Measurements from ENCODE around the gene FBN1. TPM values are rescaled to one million over a fixed set of nuclear protein-coding genes. Genes with fewer than 3 reads are reported as not detected.

The FBN1 gene
- total RNA-seq, 2 donors from 2014 or later: 5.5 to 5.9 TPM

DNA sequence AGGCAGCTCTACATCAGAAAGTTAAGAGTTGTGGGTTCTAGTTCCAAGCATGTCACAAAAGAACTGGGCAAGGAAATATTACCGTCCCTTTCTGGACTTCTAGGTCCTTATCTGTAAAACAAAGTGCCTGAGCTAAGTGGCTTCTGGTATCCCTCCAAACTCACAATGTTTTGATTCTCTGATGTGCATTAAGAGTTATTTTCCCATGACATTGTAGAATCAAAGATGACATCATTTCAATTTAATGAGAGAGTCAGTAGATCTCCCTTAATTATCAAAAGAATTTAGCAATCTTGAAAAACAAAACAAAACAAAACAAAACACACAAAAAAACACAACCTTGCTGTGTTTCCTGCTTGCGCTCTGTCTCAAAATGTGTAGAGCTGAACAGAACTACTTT lies 225.6 kb downstream of the FBN1 start:
- Mint-ChIP-seq H3K9me3 (no peaks in the 10 kb centered on the region), H3K4me3 (no peak overlapping the region), H3K27me3 (ENCODE audit: insufficient read depth) (no peaks in the 10 kb centered on the region), H3K4me1 (peaks cover 10% of the 10 kb centered on the region), H3K36me3 (ENCODE audit: low read depth) (no peaks in the 10 kb centered on the region), H3K27ac (no peak overlapping the region)
- Histone ChIP-seq H3K4me3 (ENCODE audit: low read length) (no peak overlapping the region), H3K9ac (ENCODE audit: extremely low read depth, low read length, poor library complexity, severe bottlenecking) (no peak overlapping the region), H3K27me3 (ENCODE audit: control insufficient read depth, insufficient read depth, low read length, poor library complexity, severe bottlenecking) (no peaks in the 10 kb centered on the region), H3K27ac (ENCODE audit: low read depth, low read length) (no peak overlapping the region), H3K36me3 (ENCODE audit: control insufficient read depth, insufficient read depth, low read length) (peaks cover 16% of the 10 kb centered on the region), H3K9me3 (ENCODE audit: control insufficient read depth, low read length) (no peaks in the 10 kb centered on the region), H3K4me1 (ENCODE audit: control insufficient read depth, insufficient read depth, low read length) (no peaks in the 10 kb centered on the region)
- 86 to 93% methylated on average over 2 of the region's 2 CpGs for WGBS, 2 experiments (ENCODE audit: insufficient coverage in 1 of 2, insufficient read length in 1 of 2)
- DNase-seq: no peak
- TF ChIP-seq, protein P1, sequence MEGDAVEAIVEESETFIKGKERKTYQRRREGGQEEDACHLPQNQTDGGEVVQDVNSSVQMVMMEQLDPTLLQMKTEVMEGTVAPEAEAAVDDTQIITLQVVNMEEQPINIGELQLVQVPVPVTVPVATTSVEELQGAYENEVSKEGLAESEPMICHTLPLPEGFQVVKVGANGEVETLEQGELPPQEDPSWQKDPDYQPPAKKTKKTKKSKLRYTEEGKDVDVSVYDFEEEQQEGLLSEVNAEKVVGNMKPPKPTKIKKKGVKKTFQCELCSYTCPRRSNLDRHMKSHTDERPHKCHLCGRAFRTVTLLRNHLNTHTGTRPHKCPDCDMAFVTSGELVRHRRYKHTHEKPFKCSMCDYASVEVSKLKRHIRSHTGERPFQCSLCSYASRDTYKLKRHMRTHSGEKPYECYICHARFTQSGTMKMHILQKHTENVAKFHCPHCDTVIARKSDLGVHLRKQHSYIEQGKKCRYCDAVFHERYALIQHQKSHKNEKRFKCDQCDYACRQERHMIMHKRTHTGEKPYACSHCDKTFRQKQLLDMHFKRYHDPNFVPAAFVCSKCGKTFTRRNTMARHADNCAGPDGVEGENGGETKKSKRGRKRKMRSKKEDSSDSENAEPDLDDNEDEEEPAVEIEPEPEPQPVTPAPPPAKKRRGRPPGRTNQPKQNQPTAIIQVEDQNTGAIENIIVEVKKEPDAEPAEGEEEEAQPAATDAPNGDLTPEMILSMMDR (conservative IDR thresholded peaks at IDR 0.05): no peak

DNA sequence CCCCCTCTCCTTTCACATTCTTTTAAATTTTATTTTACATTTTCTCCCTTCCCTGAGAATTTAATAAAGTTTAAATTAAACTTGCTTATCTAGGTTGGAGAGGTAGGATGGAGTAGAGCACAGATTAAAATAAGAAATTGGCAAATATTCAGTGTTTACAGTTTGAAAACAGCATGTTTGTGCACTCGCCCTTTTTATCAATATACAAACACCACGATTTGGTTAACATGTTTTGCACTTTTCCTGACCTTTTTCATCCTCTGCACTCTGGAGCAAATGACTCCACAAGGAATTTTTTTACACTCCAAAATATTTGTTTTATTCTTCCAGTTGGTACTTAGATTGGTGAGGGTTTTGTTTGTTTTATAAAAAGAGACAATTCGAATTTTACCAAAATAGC lies 227.2 kb downstream of the FBN1 start:
- Mint-ChIP-seq H3K4me3 (no peak overlapping the region), H3K36me3 (ENCODE audit: low read depth) (no peaks in the 10 kb centered on the region), H3K27me3 (ENCODE audit: insufficient read depth) (no peaks in the 10 kb centered on the region), H3K27ac (no peak overlapping the region), H3K9me3 (no peaks in the 10 kb centered on the region), H3K4me1 (peaks cover 10% of the 10 kb centered on the region)
- TF ChIP-seq, protein P1 (conservative IDR thresholded peaks at IDR 0.05): no peak
- DNase-seq: no peak
- no peak overlapping the region for H3K4me3 ChIP-seq (ENCODE audit: low read length)
- no peaks in the 10 kb centered on the region for H3K27me3 ChIP-seq (ENCODE audit: control insufficient read depth, insufficient read depth, low read length, poor library complexity, severe bottlenecking)
- no peak overlapping the region for H3K9ac ChIP-seq (ENCODE audit: extremely low read depth, low read length, poor library complexity, severe bottlenecking)
- no peaks in the 10 kb centered on the region for H3K4me1 ChIP-seq (ENCODE audit: control insufficient read depth, insufficient read depth, low read length)
- WGBS, 2 experiments (ENCODE audit: insufficient coverage in 1 of 2, insufficient read length in 1 of 2): 80 to 91% methylated on average over 1 to 3 of the region's 3 CpGs
- H3K27ac ChIP-seq (ENCODE audit: low read depth, low read length): no peak overlapping the region
- no peaks in the 10 kb centered on the region for H3K9me3 ChIP-seq (ENCODE audit: control insufficient read depth, low read length)
- H3K36me3 ChIP-seq (ENCODE audit: control insufficient read depth, insufficient read depth, low read length): peaks cover 16% of the 10 kb centered on the region

DNA sequence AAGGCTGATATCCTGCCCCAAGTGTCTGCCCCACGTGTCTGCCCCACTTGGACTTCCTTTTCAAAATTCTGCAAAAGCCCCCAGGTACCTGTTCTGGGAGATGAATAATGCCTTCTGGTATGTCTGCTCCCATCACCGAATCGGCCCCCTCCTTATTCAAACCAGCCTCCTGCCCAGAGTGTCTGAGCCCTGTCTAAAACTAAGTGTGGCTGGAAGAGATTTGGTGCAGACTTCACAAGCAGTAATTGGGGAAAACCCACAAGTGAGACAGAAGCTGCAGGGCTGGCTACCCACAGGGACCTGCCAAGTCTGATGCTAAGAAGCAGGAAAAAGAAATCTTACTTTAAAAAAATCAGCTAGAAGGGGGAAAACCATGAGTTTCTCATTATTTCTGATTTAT lies 229.2 kb downstream of the FBN1 start:
- peaks cover 2% of the 10 kb centered on the region for H3K4me1 Mint-ChIP-seq
- H3K4me3 Mint-ChIP-seq: no peak overlapping the region
- Histone ChIP-seq H3K9me3 (ENCODE audit: control insufficient read depth, low read length) (no peaks in the 10 kb centered on the region), H3K4me1 (ENCODE audit: control insufficient read depth, insufficient read depth, low read length) (no peaks in the 10 kb centered on the region), H3K27ac (ENCODE audit: low read depth, low read length) (no peak overlapping the region), H3K27me3 (ENCODE audit: control insufficient read depth, insufficient read depth, low read length, poor library complexity, severe bottlenecking) (no peaks in the 10 kb centered on the region), H3K4me3 (ENCODE audit: low read length) (no peak overlapping the region), H3K36me3 (ENCODE audit: control insufficient read depth, insufficient read depth, low read length) (peaks cover 14% of the 10 kb centered on the region), H3K9ac (ENCODE audit: extremely low read depth, low read length, poor library complexity, severe bottlenecking) (no peak overlapping the region)
- no peak for DNase-seq
- H3K9me3 Mint-ChIP-seq: no peaks in the 10 kb centered on the region
- no peaks in the 10 kb centered on the region for H3K27me3 Mint-ChIP-seq (ENCODE audit: insufficient read depth)
- no peak overlapping the region for H3K27ac Mint-ChIP-seq
- H3K36me3 Mint-ChIP-seq (ENCODE audit: low read depth): no peaks in the 10 kb centered on the region
- TF ChIP-seq, protein P1 (conservative IDR thresholded peaks at IDR 0.05): no peak
- 78 to 90% methylated on average over 2 to 3 of the region's 3 CpGs for WGBS, 2 experiments (ENCODE audit: insufficient coverage in 1 of 2, insufficient read length in 1 of 2)
